NCI-H226 (cell line): ENCODE data around the gene POLR2A.
"Not testable (repeated sequence)": the region's sequence is repeated elsewhere in the genome, so short reads cannot be mapped to it uniquely, and the experiment has no call there.

ENCODE experiments used
- DNase-seq: peaks from one replicate; pipeline ENCODE4 v3.0.0-alpha.2; 2015

The POLR2A gene

GRCh38 chr17:7460850-7461660 is 23.1 kb upstream of the POLR2A start:
- no peak for DNase-seq

GRCh38 chr17:7462474-7463371 is 21.4 kb upstream of the POLR2A start:
- no peak for DNase-seq

GRCh38 chr17:7463372-7463846 is 20.8 kb upstream of the POLR2A start:
- no peak for DNase-seq

DNA sequence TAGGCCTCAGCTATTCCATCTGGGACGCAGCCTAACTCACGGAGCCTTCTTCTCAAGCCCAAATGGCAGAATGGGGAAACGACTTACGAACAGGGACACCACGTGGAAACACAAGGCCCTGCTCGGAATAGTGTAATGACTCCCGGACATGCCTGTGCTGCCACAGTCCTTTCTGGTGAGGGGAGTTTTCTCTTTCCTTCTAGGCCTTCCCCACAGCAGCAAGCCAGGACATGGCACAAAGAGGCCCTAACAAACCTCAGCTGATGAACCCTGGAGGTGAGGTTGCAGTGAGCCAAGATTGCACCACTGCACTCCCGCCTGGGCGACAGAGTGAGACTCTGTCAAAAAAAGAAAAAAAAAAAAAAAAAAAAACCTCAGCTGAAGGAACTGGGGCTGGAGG is 20.1 kb upstream of the POLR2A start:
- DNase-seq = no peak

GRCh38 chr17:7465597-7466275 is 18.4 kb upstream of the POLR2A start:
- no peak for DNase-seq

DNA sequence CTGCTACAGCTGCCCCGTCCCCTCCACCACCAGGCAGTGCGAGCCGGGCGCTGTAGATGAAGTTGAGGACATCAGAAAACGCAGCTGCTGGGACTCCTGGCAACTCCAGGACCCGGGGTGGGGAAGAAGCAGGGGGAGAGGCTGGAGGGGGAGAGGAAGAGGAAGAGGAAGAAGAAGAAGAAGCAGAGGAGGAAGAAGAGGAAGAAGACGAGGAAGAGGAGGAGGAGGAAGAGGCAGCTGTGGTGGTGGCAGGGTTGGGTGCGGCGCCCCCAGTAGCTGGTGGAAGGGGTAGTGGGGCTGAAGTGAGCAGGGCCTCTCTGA is 17.9 kb upstream of the POLR2A start:
- DNase-seq = no peak

- DNase-seq = peak; percentile 31
These were observed 17.4 kb upstream of the POLR2A start for GRCh38 chr17:7466639-7467341.

DNA sequence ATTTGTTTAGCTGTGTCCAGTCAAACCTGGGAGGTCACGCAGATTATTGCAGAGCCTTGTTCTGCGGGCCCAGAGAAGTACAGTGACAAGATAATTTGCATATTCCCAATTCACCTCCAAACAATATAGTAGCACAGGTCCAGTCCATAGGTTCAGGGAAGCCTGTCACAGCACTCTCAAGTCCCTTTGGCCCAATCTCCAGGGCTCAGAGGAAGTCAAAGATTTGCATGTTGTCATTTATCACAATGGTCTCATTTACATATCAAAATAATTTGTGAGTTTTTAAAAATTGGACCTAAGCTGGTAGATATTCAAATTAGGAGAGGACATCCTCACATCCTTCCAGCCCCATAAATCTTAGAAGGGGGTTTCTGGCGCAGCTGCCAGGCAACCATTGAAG is 16.7 kb upstream of the POLR2A start:
- DNase-seq = no peak

DNA sequence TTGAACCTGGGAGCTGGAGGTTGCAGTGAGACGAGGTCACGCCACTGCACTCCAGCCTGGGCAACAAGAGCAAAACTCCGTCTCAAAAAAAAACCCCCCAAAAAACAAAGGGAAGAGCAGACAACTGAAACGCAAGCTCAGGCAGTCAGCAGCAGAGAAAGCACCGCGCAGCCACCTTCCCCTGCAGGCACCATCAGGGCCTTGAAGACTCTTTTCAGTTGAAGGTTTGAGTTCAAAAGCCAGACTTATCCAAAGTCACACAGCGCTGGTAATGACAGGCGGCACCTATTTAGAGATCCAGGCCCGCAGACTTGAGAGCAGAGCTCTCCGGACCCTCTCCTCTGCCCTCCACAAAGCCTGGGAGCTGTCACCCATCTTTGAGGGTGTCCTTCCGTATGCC is 15.9 kb upstream of the POLR2A start:
- DNase-seq = no peak

DNA sequence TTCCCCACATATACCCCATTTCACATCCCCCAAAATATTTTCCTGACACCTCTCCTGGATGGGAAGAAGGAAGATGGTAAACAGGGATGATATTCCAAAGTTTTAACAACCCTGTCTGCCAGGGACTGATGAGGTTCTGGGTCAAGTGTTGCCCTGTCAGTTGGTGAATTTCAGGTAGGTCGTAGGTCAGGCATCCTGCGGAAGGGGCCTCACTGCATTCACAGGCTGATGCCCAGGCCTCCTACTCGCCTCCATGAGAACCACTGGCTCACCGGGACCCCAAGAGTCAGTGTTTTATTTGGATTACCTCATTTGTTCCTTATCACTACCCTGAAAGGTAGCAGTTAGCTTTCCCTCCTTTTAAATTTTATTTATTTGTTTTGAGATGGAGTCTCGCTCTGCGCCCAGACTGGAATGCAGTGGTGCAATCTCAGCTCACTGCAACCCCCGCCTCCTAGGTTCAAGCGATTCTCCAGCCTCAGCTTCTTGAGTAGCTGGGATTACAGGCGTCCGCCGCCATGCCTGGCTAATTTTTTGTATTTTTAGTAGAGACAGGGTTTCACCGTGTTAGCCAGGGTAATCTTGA is 15.3 kb upstream of the POLR2A start:
- DNase-seq = no peak

DNA sequence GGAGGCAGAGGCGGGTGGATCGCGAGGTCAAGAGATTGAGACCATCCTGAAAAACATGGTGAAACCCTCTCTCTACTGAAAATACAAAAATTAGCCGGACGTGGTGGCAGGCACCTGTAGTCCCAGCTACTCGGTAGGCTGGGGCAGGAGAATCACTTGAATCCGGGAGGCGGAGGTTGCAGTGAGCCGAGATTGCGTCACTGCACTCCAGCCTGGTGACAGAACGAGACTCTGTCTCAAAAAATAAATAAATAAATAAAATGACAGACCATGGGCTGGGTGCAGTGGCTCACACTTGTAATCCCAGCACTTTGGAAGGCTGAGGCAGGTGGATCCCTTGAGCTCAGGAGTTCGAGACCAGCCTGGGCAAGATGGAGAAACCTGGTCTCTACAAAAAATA is 14.3 kb upstream of the POLR2A start:
- not testable (repeated sequence) for DNase-seq

- not testable (repeated sequence) for DNase-seq
These were observed 13.7 kb upstream of the POLR2A start for GRCh38 chr17:7470457-7470973.

DNA sequence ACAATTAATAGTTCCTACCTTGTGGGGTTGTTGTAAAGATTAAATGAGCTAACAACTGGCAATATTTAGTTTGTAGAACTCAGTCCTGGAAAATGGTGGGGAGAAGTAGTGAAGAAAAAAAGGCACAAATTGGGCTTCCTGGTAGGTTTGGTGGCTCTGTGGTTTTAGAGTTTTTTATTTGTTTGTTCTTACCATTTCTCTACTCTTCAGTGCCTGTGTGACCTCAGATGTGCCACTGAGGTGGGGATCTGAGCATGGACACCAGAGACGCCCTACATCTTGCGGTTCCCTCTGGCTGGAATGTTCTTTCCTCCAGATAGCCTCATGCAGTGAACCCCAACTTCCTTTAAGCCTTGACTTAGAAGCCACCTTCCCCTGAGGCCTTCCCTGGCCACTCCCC is 12.4 kb upstream of the POLR2A start:
- no peak for DNase-seq

GRCh38 chr17:7474767-7475166 is 9.4 kb upstream of the POLR2A start:
- not testable (repeated sequence) for DNase-seq

GRCh38 chr17:7475764-7476422 is 8.3 kb upstream of the POLR2A start:
- no peak for DNase-seq

DNA sequence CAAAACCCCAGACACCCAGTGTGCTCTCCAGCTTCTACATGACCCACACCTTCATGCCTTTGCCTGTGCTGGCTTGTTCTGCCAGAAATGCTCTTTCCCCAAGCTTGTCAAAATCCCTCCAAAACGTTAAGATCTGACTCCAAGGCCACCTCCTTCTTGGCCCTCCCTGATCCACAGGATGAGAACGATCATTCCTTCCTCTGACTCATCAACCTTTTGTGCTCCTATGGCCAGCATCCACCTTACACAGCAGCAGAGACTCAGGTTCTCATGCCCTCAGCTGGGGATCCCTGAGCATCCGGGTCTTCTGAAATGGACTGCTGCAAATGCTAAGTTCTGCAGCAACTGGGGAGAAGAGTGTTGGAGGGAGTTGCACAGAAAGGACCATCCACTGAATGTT is 7.7 kb upstream of the POLR2A start:
- peak; percentile 71 for DNase-seq

GRCh38 chr17:7476951-7477350 is 7.2 kb upstream of the POLR2A start:
- no peak for DNase-seq

DNA sequence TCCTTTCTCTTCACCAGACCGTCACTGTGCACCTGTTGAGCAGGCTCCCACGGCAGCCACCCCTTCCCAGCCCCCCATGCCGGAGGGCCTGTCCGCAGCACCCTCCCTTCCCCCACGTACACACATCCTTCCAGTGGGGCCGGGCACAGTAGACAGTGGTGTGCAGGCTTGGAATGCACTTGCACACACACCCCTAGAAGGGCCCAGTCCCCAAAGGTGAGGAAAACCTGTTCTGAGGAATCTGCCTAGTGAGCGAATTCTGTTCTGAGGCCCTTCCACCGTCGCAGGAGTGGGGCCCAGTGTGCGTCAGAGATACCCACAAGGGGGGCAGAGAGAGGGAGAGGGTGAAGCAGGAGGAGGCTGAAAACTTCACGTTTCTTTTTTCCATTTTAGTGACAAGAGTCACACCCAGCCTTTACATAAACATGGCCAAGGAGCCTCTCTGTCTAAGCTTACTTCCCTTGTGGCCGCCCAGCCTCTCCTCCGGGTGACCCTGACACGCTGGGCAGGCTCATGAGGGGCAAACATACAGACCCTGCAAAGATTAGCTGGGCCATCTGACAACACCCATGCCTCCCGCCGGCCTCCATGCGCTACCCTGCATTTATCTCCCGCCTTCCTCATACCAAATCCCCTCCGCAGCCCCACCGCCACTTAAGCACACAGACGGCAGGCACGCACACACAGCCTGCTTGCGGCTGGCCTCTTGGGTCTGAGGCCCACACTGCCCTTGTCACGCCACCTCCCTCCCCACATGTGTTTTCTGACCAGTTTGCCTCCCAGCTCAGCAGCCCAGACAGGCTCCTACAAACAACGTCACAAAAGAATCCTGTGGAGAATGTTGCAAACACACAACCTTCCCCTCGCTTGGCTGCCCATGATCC is 6.5 kb upstream of the POLR2A start:
- no peak for DNase-seq

- peak; percentile 19 for DNase-seq
These were observed 5.6 kb upstream of the POLR2A start for GRCh38 chr17:7478276-7479212.
